Activated CD8-positive, alpha-beta memory T cell treated with anti-CD3 and anti-CD28 coated beads, Interleukin-2, amount 50 U/mL, for 1 hour (primary cell): ENCODE results near the gene ANO3.
"Not testable (repeated sequence)": the region's sequence is repeated elsewhere in the genome, so short reads cannot be mapped to it uniquely, and the experiment has no call there.

Experiments used
- DNase-seq: peaks from one replicate; pipeline ENCODE4 v3.0.0-alpha.2; 2020; ENCODE audit errors: extremely low read depth

Gene ANO3

GRCh38 chr11:26331911-26332571 lies at the start of gene ANO3:
Gene ANO3, plus strand, starts transcription at chr11:26332130. Its CDS starts 146 bp downstream, at chr11:26332276.
- DNase-seq, result no peak

DNA sequence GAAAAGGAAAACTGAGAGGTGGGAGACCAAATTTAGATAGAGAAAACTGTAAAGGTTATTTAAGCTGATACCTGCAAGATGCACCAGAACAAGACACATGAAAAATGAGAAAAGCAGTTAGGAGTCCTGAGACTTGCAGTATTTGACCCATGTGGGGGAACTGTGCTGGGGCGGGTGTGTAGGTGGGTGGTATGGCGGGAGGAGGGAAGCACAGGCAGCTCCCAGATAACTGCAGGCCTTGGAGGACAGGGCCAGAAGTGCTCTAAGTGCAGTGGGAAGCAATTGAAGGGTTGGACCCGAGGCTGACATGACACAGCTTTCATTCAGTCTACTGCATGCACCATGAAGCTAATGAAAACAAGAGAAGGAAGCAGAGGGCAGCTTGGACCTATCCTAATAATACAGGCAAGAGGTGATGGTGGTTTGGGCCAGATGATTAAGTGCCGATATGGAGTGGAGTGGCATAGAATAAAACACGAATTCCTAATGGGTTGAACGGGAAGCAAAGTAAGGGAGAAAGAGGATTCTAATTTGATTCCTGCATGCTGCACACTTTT lies 48.0 kb upstream of the ANO3 start:
- DNase-seq, result no peak

- DNase-seq, result no peak
Measured at GRCh38 chr11:26285608-26286007, 46.3 kb upstream of the ANO3 start.

DNA sequence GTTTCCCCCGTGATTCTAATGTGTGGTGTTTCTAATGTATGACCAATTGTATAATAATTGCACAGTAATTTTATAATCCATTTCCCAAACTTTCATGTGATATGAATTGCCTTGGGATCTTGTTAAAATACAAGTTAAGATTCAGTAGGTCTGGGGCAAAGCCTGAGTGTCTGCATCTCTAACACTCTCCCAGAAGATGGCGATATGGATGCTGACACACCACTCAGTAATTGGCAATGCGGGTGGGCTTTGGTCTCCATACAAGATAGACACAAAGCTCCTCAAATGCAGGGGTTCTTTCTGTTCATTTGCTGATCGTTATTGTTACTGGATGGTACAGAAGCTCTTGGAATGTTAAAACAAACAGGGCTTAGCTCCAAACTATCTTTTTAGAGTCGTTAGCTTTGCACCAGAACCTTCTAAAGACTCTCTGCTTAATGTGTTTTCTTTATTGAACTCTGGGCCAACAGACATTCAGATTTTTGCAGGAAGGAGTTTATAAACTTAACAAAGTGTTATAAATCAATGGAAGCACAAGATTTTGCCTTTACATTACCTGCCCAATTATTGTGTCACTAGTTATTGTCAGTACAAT lies 45.4 kb upstream of the ANO3 start:
- DNase-seq, result no peak

GRCh38 chr11:26287067-26287518 lies 44.8 kb upstream of the ANO3 start:
- DNase-seq, result no peak

DNA sequence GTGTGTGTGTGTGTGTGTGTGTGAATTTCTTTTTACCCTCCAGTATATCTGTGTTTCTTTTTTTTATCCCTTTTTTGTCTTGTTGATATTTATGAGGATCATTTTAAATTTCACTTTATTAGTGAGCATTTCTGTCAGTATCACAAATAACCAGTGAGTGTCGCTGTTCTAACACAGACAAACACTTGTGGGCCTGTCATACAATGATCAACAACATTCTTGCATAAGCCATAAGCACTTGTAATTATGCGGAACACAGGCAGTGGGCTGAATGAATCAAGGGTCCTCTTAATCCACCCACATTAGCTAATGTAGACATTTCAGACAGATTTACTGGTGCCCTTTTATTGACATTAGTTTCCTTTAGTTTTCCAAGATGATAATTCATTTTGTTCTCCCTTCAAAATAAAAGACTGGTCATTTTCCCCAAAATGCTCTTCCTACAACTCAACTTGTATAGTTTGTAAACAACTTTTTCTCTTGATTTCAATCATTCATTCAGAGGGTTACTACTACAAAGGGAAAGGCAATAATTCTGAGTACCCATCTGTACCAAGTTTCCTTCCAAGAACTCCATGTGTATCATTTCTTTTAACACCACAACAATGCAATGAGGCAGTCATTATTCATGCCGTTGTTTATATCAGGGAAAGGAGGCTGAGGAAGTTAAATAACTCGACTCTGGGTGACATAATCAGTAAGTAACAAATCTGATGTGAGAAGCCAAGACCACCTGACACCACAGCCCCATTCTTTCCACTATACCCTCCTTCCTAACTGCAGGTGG lies 34.5 kb upstream of the ANO3 start:
- DNase-seq, result no peak

GRCh38 chr11:26316372-26316771 lies 15.6 kb upstream of the ANO3 start:
- not testable (repeated sequence) for DNase-seq

GRCh38 chr11:26319906-26320305 lies 12.0 kb upstream of the ANO3 start:
- no peak for DNase-seq

DNA sequence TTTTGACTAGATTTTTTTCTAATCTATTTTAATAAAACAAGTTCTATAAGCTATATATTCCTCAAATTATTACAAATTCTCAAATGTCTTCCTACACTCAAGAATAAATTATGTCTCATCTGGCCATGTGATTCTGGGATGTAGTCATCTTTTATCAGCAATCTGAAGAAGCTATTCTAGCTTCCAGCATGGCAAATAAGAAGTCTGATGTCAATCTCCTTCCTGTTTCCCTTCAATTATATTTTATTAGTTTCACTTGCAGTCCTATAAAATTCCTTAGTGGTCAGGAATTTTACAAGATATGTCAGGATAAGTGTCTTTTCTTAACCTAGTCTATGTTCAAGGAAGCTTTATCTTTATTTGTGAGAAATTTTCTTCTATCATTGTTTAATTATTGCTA lies 10.4 kb upstream of the ANO3 start:
- no peak for DNase-seq

GRCh38 chr11:26322335-26323067 lies 9.4 kb upstream of the ANO3 start:
- no peak for DNase-seq

GRCh38 chr11:26323837-26324236 lies 8.1 kb upstream of the ANO3 start:
- no peak for DNase-seq

DNA sequence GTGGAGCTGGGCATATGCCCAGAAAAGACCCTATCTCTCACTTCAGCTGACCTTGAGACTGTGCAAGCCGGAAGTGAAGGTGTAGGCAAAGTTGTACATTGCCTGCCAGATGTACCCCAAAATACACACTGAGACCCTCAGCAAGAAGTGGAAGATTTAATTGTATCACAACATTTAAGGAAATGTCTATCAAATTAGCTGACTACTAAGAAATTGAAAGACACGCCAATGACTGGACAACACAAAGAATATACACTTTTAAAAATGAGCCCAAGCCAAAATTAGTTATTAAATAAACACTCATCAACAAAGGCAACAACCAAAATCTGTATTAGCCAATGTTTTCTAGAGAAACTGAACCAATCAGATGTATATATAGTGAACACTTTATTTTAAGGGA lies 7.7 kb upstream of the ANO3 start:
- DNase-seq, result no peak

- no peak for DNase-seq
Measured at GRCh38 chr11:26326793-26327400, 5.0 kb upstream of the ANO3 start.

DNA sequence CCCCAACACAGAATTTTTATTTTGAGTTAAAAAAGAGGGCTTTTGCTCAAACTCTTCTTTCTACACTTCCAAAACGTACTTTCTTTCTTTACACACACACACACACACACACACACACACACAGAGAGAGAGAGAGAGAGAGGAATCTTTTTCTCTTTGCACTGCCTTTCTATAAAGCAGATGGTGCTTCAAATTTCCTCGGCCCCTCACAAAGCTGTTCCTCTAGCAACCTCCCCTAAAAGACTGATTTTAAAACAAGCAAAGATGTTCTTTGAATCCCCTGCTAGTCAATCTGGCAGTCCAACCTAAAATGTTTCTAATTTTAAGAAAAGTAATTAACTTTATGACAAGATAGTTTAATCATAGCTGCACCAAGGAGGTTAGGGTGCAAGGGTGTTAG lies 2.7 kb upstream of the ANO3 start:
- no peak for DNase-seq

DNA sequence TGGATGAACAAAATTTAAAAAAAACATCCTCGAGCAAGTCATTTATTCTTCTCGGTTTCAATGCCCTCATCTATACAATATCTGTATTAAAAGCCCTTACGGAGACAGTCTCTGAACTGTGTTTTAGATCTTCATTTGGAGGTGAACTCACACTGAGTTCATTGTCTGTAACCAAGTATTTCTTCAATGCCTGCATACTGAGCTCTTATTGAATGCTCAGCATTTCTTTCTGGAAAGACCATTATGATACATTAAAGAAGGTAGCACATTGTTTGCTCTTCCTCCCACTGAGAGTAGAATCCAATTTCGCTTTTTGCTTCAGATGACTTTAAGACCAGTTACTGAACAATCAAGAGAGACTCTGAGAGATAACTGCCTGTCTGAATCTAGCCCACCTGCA lies 1.7 kb upstream of the ANO3 start:
- DNase-seq, result no peak

- no peak for DNase-seq
Measured at GRCh38 chr11:26332572-26332915, 614 bp downstream of the ANO3 start.

DNA sequence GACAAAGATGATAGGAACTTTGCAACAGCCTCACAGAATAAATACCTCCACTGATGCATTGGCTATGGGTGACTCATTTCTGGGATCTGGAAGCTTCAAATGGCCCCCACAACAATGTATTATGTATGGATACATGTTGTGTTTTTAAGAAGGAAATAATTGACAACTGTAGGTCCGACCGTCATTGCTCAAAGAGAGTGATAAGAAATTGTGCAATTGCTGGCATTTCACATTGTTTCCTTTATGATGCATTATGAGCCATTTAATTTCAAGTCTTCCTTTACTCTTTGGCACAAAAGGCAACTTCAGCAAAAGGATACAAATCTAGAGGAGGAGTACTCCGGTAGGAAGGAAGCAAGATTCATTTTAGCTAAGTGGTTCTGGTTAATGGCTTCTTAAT lies 2.0 kb downstream of the ANO3 start:
- DNase-seq, result no peak

GRCh38 chr11:26335903-26336302 lies 4.0 kb downstream of the ANO3 start:
- no peak for DNase-seq

DNA sequence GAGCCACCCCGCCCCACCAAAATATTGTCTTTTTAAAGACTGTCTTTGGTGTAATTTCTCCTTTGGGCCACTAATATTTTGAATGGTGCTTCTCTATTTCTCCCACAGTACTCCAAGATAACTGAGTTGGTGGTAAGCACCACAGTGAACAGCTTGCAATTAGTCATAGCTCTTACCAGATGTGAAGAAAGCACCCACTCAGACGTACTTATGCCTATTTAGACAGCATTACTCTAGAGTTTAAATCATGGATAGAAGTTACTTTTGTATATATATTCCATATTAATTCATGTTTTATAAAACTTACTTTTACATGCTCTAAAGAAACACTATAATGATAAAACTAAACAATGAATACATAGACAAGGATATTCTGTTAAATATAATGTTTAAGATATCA lies 12.7 kb downstream of the ANO3 start:
- no peak for DNase-seq

- no peak for DNase-seq
Measured at GRCh38 chr11:26348776-26349175, 16.8 kb downstream of the ANO3 start.

DNA sequence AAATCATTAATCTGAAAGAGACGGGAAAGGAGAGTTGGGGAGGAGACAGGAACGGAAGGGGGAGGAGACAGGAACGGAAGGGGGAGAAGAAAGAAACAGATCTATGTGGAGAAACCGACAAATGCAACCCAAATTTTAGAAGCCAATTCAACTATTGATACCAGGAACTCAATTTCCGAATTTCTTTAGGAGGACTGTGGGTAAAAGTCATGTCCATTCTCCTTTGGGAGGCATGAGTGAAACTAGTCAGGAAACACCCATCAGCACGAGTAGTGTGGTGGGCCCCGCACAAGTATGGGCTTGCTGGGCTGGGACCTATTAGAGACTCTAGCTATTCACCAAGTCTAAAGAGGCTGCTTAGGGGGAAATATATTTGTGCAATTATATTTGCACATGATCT lies 18.1 kb downstream of the ANO3 start:
- DNase-seq, result no peak

DNA sequence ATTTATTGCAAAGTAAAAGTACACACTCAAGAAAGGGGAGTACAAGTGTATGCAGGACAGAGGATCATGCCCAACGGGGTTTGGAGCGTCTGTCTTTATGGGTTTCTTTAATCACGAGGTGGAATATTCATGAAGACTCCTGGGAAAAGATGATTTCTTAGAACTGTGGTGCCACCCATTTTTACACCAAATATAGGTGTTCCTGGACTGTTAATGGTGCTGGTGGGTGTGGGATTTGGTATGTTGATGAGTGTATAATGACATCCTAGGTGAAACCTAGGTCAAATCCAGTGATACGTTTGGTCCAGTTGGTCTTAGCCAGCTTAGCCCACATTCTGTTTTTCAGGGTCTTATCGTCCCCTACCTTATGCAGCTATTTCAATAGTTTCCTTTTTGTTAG lies 21.1 kb downstream of the ANO3 start:
- no peak for DNase-seq
